ENCODE measurements around the gene SLC4A4.

GRCh38 chr4:71430609-71431008 lies 91.8 kb downstream of the SLC4A4 start:
- TF ChIP-seq CTCF (IDR thresholded peaks at IDR 0.05): no peak
- TF ChIP-seq ZFX (IDR thresholded peaks at IDR 0.05; ENCODE audit: borderline replicate concordance): no peak

Data from 22Rv1 (cell line).